Fibroblast of skin of right quadriceps (primary cell): Measurements from ENCODE around the gene BPIFB3.

Experiments
- DNase-seq: peaks from one replicate; pipeline ENCODE4 v3.0.0-alpha.2; 2013

BPIFB3 gene, protein sequence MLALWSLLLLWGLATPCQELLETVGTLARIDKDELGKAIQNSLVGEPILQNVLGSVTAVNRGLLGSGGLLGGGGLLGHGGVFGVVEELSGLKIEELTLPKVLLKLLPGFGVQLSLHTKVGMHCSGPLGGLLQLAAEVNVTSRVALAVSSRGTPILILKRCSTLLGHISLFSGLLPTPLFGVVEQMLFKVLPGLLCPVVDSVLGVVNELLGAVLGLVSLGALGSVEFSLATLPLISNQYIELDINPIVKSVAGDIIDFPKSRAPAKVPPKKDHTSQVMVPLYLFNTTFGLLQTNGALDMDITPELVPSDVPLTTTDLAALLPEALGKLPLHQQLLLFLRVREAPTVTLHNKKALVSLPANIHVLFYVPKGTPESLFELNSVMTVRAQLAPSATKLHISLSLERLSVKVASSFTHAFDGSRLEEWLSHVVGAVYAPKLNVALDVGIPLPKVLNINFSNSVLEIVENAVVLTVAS

GRCh38 chr20:33053291-33054106 lies at the start of gene BPIFB3:
Gene BPIFB3, plus strand, starts transcription at chr20:33053903. Its CDS starts 1,533 bp downstream, at chr20:33055436.
- no peak for DNase-seq

GRCh38 chr20:33004141-33004751 lies 49.5 kb upstream of the BPIFB3 start, which contains the start of gene SUN5:
Gene SUN5, minus strand, starts transcription at chr20:33004433. Its CDS starts 93 bp downstream, at chr20:33004340.
- DNase-seq, result no peak

- no peak for DNase-seq
Measured at GRCh38 chr20:33005132-33005566, 48.6 kb upstream of the BPIFB3 start.

DNA sequence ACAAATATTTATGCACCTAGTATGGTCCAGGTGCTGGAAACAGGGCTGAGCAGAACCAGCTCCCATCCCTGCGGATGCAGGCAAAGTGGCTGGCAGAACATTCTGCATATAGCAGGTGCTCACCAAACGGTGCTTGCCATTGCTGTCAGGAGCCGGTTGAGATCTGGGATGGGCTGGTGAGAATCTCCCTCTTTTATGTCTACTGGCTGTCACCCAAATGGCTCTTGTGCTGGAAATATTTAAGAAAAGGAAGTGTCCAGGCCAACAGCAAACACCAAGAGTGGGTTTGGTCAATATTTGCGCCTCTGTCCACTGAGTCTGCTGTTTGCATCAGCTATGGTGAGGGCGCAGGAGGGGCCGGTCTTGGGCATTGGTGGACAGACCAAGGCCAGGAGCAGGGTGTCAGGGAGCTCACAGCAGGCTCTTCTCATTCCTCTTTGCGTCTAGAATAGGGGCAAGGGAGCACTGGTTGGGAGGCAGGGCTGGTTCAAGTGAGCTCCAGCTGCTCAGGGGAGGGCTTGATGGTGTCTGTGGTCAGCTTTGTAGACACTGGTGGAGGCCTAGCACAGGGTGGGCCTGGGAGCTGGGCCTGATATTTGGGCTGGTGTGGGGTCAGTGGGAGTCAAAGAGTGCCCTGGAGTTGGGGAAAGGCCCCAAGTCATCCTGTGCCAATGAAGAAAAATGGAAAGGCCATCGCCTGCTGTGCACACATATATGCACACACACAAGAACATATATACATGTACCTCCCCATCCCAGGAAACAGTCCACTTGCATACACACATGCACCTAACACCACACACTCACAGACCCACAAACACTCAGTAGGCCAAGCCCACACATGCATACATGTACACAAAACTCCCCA lies 47.6 kb upstream of the BPIFB3 start:
- no peak for DNase-seq

DNA sequence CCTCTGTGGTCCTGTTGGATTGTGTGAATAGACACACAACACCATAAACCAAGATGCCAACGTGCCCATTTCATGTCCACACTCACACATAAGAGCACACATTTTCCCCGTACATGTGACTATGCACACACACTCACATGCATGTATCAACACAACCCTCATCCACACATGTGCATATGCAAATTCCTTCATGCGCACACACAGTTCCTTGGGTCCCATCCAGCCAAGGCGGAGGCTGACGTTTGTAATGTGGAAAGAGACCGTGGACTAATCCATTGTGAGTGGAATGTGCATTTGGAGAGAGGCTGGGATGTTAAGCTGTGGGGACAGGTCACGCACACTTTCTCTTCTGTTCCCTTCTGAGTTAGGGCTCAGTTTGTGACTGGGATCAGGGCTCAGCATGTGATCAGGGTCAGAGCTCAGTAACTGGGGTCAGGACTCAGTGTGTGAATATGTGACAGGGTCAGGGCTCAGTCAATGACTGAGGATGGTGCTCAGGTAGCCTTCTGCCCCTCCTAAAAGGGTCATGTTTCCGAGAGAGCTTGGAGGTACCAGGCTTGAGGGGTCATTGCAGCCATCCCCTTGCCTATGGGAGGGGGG lies 46.8 kb upstream of the BPIFB3 start:
- no peak for DNase-seq

DNA sequence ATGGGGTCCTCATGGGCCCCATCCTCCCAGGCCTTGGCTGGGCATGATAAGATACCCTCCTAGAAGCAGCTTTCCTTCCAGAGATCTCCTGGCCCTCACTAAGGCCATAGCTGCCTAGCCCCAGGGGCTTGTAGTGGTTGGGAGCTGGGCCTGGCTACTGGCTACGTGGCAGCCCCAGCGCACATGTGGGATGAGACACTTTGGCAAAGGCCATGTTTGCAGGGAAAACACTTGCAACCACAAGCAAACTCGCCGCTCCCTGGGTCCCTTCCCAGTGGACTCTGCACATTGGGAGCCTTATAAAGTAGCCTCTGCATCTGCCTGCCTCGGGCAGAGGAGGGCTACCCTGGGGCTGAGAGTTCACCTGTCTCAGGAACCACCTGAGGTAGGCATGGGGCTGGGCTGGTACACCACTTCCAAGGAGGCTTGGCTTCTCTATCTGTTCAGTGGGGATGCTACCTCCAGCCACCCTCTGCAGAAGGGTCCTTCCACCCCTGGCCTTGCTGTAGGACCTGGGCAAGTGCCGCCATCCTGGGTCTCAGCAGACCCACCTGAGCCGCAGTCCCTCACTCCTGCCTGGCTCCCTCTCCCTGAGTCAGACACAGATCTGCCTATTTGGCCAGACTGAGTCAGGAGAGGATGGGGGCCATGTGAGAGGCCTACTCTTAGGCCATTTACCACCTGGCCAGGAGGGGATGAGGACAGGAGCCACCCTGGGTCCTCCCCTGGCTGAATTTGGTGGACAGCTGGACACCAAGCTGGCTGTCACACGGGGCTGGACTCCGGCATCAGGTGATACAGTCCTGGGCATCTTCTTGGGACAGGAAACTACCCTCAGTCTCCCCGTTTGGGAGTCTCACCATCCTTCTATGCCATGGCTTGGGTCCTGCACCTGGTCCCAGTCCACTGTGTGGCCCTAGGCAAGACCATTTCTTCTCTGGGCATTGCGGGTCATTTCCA lies 46.0 kb upstream of the BPIFB3 start, which contains the start of gene BPIFB2:
TSS of gene BPIFB2 (plus strand) at position 329 of the 960 bp plus-strand sequence. CDS start 871 bp downstream, outside the sequence.
- no peak for DNase-seq

GRCh38 chr20:33008336-33009213 lies 45.1 kb upstream of the BPIFB3 start:
- DNase-seq, result no peak

DNA sequence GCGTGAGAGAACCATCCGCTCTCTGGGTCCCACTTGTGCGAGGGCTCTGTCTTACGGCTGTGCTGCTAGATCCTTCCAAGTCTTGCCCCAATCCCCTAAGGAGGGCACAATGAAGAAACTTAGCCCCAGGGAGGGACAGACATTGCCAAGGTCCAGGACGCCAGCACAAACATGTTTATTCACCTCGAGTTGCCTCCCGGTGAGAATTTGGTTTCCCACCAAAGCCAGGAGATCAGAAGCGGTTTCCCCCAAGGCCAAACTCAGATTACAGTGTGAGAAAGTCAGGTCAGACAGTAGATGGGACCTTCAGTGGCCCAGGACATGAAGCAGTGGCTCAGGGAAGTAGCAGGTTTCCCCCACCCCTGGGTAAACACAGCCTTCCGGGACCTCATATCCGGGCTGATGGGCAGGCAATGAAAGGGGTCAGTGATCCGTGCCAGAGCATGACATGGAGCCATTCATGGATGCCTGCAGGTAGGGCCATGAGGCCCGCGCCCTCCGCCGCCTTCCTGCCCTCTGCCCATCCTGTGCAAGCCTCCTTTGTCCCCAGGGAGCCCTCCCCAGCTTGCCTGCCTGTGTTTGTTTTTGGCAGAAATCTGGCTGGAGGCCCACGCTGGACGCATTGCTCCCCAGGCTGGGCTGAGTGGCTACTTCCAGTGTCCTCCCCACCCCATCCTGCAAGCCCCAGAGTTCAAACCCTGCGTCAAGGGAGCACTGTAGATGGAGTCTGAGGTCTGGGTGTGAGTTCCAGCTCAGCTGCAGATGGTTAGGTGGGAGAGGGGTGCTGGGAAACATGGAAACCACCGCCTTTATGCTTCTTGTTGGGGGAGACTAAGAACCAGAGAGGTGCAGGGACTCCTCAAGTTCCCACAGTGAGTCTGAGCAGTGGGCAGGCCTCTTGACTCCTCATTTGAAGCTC lies 44.2 kb upstream of the BPIFB3 start:
- DNase-seq, result no peak

- DNase-seq, result no peak
Measured at GRCh38 chr20:33010133-33010504, 43.6 kb upstream of the BPIFB3 start.

GRCh38 chr20:33010674-33011449 lies 42.8 kb upstream of the BPIFB3 start:
- no peak for DNase-seq

DNA sequence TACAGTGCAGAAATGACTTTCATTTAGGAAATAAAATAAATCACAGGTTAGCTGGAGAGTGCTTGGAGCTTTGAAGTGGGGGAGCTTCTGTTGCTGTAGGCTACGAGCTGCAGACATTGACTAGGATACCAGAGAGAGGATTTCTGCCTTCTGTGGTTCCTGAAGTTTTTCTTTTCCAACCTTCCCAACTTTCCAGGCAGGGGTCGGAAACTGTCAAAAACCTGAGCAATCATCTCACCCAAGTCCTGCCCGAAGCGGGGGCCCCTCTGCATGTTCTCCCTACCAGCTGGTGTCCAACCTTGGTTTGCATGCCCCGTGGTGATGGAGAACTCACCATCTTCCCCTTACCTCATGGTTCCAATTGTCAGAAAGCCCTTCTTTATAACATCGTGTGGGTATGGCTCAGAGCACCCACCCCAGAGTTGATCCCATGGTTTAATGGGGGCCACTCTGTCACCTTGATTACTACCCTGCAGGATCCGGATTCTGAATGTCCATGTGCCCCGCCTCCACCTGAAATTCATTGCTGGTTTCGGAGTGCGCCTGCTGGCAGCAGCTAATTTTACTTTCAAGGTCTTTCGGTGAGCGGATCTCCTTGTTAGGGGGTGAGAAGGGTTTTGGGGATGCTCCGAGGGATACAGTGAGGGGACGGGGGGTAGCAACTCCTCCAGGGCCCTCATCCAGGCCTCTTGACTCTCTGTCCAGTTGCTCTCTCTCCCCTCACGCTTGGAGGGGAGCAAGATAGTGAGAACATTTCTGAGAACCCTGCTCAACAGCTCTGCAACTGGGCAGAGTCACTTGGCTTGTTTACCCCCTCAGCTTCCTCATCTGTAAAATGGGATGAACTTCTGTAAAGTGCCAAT lies 41.1 kb upstream of the BPIFB3 start:
- no peak for DNase-seq

DNA sequence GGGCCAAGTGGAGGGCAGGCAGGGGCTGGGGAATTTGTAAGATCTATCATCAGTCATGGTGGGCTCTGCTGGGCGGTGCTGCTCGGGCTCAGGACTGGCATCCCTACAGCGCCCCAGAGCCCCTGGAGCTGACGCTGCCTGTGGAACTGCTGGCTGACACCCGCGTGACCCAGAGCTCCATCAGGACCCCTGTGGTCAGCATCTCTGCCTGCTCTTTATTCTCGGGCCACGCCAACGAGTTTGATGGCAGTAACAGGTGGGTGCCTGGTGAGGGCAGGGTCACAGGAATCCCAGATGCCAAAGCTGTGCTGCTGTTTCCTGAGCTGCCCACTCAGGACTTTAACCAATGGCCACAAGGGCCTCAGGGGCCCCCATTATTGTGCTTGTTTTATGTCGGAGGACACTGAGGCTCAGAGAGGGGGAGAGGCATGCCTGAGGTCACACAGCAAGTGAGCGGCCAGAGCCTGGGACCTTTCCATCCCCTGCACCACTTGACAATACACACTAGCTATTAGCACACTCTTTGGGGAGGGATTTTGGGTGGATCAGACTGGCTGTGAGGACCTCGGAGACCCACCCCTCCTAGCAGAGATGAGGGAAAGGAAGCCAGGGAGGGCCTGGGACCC lies 39.9 kb upstream of the BPIFB3 start:
- no peak for DNase-seq

DNA sequence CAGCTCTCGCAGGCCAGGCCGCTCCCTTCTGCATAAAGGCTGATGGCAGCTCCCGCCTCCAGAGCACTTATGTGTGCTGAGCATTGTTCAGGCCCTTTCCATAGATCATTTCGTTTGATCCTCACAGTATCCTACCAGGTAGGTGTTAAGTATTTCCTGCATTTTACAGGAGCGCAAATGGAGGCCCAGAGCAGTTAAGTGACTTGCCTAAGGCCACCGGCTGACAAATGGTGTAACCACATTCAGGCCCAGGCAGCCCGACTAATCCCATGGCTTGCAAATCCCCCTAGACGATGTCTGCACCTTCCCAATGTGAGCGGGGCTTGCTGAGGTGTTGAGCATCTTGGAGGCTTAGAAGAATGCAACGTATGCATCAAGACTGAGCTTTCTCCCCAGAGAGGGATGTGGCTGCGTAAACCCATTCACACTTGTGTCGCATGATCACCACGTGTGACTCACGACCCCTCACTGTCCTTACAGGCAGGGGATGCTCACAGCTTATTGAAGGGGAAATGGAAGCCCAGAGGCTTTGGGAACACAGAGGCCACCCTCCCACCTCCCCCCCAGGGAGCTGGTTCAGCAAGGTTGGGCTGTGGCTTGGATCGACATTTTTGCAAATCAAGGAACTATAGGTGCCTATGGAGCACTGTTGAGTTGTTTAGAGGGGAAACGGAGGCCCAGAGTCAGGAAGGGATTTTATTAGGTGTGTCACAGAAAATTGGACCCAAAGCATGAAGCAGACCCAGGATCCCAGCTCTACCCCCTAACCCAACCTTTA lies 39.2 kb upstream of the BPIFB3 start:
- no peak for DNase-seq

GRCh38 chr20:33015114-33015484 lies 38.6 kb upstream of the BPIFB3 start:
- DNase-seq, result no peak
